ENCODE results near the gene ULK1.
"Not testable (repeated sequence)": the region's sequence is repeated elsewhere in the genome, so short reads cannot be mapped to it uniquely, and the experiment has no call there.

Gene ULK1

DNA sequence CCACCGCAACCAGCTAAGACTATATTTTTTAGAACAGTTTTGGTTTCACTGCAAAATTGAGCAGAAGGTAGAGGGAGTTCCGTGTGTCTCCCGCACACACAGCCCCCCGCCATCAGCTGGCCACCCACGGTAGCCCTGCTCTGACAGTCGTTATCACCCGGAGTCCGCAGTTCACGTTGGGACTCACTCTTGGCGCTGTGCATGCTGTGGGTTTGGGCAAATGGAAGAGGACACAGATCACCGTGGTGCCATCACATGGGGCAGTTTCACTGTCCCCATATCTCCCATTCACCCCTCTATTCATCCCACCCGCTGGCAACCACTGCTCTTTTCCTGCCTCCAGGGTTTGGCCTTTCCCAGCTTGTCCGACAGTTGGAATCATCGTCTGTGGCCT is 31.8 kb upstream of the ULK1 start:
- no peak for DNase-seq

DNA sequence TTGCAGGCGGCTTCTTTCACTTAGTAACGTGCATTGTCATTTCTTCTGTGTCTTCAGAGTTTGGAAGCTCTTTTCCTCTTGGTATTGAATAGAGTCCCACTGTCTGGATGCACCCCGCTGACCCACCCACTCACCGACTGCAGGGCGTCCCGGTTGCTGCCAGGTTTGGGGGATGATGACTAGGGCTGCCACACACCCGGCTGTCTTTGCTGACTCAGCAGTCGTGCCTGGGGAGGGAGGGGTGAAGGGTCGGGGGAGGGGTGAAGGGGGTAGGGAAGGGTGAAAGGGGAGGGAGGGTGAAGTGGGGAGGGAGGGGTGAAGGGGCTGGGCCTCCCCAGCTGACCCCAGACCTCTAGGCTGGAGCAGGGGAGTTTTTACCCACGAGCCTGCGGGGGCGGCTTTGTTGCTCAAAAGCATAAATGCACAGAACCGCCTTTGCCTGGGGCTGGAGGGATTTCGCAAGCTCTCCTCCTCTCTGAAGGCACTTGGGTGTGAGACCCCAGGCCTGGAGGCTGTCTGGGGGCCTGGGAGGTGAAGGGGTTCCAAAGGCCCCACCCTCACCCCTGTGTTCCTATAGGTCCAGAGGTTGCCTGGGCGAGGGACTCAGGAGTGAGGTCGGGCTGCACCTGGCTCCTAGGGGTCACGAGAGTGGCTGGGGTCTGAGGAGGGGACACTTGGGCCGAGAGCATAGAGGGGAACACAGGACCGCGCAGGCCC is 31.3 kb upstream of the ULK1 start:
- no peak for DNase-seq

GRCh38 chr12:131863711-131864396 is 30.6 kb upstream of the ULK1 start:
- DNase-seq, result no peak

GRCh38 chr12:131864469-131864868 is 30.0 kb upstream of the ULK1 start:
- no peak for DNase-seq

GRCh38 chr12:131865180-131865875 is 29.1 kb upstream of the ULK1 start:
- DNase-seq, result no peak

GRCh38 chr12:131867471-131867870 is 27.0 kb upstream of the ULK1 start:
- no peak for DNase-seq

DNA sequence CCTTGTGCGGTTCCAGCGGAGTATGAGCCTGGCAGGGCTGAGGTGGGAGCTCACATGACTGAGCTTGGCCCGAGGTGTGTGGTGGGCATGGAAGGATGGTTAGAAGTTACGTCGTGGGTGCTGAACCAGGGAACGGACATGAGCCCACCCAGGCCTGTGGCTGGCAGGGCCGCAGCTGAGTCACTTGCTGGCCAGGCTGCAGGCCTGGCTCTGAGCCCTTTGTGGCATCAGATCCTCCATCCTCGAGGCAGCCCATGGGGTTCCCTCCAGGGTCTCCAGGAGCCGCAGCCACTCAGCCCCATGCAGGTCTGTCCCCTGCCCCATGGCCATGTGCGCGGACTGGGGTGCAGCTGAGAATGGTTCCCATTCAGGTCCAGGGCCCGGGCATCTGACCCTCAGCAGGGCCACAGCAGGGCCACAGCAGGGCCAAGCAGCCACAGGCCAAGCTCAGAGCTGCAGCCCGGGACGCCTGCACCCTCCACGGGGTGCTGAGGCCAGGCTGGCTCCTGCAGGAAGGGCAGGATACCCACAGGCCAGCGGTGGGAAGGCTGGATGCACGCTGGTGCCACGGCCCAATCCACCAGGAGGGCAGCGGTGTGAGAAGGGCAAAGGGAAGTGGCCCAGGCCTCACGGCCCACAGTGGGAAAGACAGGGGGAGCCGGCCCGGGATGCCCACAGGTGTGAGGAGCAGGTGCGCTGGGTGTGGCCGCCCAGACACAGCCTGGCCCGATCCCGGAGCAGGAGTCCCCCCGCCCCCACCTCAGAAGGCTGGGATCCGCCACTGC is 26.3 kb upstream of the ULK1 start:
- DNase-seq, result no peak

DNA sequence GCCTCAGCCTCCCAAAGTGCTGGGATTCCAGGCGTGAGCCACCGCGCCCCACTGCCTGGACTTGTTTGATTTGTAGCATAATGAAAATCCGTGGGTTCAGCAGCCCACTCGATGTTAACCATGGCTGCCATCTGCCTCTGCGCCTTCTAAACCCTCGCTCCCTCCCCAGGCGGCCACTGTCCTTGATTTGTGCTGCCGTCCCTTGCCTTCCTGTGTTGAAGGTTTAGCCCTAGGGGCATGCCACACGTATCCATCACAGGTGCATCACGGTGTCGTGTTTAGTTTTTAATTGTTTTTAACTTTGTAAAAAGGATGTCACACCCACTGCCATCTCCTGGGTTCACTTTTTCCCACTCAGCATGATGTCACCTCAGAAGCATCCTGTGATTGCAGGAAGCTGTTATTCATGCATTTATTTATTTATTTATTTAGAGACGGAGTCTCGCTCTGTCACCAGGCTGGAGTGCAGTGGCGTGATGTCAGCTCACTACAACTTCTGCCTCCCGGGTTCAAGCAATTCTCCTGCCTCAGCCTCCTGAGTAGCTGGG is 24.5 kb upstream of the ULK1 start:
- no peak for DNase-seq

GRCh38 chr12:131871677-131872076 is 22.7 kb upstream of the ULK1 start:
- DNase-seq, result no peak

DNA sequence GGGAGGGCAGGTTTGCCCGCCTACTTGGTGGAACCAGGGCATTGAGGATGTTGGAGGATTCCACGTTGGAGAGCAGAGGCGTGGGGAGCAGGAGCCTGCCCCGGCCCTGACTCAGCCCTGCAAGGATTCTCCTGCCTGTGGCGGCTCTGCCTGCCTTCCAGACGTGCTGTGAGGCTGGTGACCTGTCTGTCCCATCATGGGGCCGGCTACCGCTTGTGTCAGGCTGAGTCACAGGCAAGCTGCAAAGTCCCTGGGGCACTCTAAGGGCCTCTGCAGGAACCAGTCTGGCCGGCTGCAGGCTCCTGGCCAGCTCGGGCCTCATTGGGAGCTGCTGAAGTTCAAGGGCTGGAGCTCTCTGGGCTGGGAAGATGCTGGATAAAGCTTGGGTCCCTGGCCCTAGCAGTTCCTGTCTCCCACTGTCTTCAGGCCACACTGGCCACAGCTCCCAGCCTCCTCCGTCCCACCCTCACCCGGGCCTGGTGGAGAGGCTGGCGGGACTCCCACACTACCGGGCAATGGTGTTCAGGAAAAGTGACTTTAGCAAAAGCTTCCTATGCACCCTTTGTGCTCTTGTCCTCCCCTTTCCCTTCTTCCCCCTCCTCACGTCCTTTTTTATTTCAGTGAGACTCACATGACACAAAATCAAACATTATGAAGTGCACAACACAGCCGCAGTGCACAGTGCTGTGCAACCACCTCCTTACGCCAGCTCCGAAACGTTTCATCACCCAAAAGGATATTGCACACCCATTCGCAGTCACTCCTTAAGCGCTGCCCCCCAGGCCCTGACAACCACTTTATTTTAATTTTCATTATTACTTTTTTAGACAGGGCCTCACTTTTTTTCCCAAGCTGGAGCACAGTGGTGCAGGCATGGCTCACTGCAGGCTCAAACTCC is 22.0 kb upstream of the ULK1 start:
- no peak for DNase-seq

DNA sequence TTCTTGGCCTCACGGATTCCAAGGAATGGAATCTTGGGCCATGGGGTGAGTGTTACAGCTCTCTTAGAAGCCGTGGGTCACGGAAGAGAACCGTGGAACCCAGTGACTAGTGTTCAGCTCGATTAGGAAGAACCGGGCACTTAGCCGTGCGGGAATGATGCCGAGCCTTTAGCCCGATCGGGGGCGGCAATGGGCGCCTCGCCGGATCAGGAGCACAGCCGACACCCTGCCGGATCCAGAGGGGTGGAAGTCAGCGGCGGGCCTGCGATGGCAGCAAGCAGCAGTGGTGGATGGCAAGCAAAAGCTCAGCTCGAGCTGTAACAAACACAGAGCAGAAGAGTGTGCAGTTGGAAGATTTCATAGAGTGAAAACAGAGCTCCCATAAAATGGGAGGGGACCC is 21.1 kb upstream of the ULK1 start:
- no peak for DNase-seq

- DNase-seq, result not testable (repeated sequence)
Observed at GRCh38 chr12:131874972-131875371, 19.4 kb upstream of the ULK1 start.

DNA sequence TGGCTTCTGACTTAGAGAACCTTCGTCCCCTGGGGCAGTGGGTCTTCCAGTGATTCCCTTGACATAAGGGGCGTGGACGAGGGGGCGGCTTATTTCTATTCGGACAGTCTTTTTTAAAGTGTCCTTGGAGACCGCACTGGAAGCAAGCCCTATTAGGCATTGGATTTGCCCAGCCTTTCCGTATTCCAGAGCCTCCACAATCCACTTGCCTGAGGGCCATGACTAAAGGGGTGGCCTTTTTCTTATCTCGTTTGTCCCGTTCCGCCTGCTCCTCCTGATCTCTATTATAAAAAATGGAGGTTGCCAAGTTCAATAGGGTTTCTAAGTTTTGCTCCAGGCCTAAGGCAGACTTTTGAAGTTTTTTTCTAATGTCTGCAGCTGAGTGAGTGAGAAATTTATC is 17.2 kb upstream of the ULK1 start:
- not testable (repeated sequence) for DNase-seq

DNA sequence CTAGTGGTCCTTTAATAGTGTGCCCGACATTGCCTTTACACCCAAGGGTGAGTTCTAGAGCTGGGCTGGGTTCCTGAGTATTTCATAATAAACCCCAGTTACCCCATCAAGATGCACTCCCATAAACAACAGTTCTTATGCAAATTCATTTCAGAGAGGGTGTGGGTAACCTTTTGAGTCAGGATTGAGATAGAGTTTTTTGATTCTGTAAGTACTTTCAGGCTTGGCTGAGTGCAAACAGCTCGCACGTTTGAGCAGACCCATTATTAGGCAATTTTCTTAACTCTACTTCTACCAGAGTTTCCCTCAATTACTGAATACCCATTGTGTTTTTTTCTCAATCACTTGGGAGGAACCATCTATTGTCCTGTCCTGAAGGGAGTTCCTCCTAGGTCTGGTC is 16.0 kb upstream of the ULK1 start:
- not testable (repeated sequence) for DNase-seq

DNA sequence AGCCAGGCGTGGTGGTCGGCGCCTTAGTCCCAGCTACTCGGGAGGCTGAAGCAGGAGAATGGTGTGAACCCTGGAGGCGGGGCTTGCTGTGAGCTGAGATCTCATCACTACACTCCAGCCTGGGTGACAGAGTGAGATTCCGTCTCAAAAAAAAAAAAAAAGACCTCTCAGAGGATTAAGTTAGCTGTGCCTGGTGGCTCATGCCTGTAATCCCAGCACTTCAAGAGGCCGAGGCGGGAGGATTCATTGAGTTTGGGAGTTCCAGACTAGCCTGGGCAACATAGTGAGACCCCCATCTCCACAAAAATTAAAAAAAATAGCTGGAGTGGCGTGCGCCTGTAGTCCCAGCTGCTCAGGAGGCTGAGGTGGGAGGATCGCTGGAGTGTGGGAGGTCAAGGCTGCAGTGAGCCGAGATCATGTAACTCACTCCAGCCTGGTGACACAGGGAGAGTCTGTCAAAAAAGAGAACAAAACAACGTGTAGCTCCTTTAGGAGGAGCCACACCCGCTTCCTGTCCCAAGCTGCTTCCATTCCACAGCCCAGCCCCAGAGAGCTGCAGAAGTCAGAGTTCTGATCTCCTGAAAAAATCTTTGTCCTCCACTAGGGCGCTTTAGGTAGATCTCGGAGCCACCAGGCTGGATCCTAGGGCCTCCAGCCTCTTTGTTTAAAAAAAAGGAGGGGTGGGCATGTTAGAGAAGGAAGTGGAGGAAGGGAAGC is 11.5 kb upstream of the ULK1 start:
- DNase-seq, result no peak

GRCh38 chr12:131883521-131883900 is 10.9 kb upstream of the ULK1 start:
- no peak for DNase-seq

GRCh38 chr12:131885076-131885475 is 9.3 kb upstream of the ULK1 start:
- not testable (repeated sequence) for DNase-seq

GRCh38 chr12:131885543-131886057 is 8.8 kb upstream of the ULK1 start:
- no peak for DNase-seq

- DNase-seq, result not testable (repeated sequence)
Observed at GRCh38 chr12:131891722-131892121, 2.7 kb upstream of the ULK1 start.

DNA sequence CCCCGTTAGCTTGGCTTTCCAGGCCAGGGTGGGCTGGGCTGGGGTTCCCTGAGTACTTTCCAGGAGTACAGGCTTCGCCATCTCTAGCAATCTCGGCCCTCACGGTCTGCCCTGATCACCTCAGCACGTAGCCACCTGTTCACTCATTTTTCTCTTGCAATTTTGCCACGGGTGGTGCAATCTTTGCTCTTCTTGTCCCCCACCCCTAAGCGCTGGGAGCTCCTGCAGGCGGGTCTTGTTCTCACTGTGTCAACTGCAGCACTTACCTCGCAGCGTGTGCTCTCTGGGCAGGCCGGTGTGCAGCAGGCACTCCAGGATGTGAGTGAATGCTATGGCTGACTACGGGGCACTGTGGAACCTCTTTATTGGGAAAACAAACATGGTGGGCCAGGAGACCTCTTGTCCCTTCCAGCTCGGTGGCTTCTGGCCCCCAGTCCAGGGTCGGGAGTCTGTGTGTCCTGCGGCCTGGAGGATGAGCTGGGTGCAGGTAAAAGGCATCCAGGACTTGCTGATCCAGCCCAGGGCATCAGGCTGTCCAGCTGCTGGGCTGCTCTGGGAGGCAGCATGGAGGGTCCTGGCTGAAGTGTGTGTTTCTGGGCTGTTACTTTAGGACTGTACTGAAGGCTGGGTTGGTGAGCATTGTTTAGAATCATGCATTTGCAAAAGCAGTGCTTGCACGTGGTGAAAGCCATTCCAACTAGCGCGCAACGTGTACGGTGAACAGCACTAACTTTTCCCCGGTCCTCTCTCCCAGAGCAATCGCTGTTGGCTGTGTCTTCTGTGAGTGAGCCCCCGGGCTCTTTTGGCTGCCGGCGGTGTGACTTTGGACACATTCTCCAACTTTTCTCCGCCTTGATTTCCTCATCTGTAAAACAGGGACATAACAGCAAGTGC is 1.5 kb upstream of the ULK1 start:
- no peak for DNase-seq
